Activated CD4-positive, alpha-beta T cell treated with anti-CD3 and anti-CD28 coated beads for 24 hours (primary cell): ENCODE measurements around the gene SPDEF.

Source experiments
- DNase-seq, 2 donors: peaks; one replicate each; pipeline ENCODE4 v3.0.0-alpha.2; 2020; ENCODE audit warnings: low read depth in 2 of 2

SPDEF gene

DNA sequence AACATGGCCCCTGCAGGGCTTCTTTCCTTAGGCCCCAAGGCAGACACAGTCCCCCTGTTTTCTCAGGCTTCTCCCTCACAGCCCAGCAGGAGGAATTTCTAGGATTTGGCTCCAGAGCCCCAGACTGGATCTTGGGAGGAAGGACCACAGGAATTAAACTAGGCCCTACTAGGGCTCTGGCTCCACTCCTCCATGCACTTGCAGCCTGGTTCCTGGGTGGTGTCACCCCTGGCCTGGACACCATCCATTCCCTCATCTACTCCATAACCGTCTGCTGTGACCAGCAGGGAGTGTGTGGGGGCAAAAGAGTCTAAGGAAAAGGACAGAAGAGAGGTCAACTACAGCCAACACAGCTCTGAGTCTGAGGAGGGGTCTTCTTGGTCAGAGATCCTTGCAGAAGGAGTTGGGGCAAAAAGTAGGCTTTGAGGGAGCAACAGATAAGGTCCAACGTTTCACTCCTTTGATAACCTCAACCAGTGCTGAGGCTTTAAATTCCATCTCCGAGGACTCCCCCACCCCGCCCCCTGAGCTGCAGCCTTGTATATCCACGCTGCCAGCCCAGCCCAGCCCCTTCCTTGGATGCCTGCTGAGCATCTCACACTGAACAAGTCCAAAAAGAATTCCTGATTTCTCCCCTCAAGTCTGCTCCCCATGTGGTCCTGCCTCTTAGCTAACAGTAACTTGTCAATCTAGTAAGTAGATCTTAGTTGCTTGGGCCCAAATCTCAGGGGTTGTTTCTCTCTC, 27.9 kb upstream of the SPDEF start:
- no peak for DNase-seq

DNA sequence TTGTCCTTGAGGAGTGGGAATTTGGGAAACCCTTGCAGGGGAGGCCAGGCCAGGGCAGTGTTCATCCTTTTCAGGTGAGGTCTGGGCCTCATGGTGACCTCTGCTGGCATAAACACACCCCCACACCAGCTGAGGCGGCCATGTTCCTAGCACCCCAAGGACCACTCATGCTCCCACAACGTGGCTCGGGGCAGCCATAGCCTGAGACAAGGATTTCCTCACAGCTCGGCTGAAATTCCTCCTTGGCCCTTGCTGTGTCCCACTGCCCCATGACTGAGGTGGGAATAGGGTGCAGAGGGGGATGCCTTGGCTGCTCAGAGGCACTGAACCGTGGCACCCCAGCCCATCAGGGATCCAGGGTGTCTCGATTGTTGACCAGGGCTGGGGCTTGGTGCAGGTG, 27.3 kb upstream of the SPDEF start:
- DNase-seq: no peak

DNA sequence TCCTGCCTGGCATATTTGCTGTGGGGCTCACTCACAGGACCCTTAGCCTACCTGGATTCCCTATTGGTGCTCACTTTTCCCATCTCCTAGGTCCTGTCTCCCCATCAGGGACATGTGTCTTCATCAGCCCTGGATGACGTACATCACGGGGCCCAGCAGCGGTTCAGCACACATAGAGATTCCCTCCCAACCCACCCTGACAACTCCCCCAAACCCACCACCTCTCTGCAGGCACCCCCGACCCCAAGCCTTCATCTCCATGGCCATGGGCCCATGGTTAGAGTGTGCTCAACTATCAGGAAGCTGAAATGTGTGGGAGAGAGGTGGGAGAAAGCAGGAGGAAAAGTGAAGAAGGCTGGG, 25.4 kb upstream of the SPDEF start:
- no peak for DNase-seq

DNA sequence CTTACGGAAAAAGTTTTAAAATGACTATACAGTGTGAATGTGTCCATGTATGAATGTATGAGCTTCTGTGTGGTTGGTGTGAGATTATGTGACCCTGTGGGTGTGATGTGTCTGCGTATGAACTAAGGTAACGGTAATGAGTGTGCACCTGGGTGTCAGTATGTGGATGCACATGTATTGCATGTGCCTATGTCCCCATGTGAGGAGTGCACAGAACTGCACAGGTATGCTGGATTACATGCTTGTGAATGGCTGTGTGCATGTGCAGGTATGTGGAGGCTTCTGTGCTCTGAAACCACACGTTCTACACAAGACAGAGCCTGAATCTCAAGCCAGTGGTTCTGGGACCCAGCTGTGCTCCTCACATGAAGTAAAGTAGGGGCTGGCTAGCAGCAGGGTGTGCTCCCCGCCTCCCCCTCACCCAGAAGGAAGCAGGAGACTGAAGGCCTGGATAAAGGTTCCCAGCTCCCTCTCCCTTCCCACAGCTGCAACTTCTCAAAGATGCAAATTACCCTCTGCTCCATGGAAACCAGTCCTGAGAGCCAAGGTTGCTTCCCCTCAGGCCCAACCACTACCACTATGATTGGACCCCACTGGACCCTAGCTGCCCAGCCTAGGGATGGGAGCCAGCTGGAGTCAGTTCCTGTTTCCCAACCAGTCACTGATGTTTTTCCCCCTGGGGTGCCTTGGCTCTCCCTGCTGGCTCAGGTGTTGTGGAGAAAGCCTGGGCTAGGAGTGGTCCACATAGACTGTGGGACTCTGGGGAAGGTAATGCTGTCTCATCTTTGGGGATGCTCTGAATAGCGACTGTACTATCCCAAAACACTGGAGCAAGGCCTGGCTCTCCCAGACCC, 24.8 kb upstream of the SPDEF start:
- no peak for DNase-seq

DNA sequence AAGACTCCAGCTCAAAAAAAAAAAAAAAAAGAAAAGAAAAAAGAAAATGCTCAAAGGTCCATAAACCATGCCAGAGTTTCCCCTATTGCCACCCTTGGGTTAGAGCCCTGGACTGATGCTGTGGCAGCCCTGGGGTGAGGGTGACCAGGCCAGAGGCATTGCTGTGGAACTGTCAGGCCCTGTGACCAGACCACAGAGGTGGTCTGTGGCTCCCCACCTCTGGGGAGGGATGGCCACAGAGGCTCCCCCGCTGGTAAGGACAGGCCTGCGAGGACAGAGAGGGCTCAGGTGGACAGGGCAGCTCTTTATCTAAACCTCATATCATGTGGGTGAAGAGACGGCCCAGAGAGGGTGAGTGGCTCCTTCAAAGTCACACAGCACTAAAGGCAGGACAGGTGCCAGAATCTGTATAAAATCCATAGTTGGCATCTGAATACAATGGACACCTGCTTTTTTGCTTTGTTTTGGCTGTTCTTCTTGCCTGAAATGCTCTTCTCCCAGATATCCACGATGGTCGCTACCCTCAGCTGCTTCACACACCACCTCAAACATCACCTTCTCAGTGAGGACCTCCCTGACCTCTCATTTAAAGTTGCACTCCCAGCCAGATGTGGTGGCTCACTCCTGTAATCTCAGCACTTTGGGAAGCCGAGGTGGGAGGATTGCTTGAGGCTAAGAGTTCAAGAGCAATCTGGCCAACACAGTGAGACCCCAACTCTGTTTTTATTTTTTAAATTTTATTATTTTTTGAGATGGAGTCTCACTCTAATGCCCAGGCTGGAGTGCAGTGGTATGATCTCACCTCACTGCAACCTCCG, 22.5 kb upstream of the SPDEF start:
- no peak for DNase-seq

DNA sequence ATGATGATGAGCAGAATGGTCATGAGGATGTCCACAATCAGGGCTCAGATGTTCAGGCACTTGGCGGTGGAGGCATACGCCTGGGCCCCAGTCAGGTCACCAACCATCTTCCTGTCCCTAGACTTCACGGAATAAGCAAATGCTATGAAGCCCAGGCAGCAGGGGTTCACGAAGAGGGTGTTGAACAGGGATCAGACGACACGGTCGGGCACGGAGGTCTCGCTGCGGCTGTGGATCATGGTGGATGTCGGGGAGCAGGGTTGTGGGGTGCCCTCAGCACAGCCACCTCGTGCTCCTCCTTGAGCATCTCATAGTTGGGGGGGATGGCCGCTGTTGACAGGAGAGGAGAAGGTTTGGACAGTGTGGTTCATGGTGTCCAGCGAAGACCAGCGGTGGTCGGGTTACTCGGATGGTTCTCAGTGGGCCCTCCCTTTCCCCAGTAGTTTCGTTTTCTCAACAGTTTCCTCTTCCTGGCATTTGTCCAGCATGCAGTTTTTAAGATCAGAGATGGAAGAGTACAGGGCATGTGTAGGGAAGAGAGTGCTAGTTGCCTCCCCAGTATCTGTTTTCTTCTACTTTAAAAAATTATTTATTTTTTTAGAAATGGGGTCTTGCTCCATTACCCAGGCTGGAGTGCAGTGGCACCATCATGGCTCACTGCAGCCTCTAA, 20.3 kb upstream of the SPDEF start:
- no peak for DNase-seq

DNA sequence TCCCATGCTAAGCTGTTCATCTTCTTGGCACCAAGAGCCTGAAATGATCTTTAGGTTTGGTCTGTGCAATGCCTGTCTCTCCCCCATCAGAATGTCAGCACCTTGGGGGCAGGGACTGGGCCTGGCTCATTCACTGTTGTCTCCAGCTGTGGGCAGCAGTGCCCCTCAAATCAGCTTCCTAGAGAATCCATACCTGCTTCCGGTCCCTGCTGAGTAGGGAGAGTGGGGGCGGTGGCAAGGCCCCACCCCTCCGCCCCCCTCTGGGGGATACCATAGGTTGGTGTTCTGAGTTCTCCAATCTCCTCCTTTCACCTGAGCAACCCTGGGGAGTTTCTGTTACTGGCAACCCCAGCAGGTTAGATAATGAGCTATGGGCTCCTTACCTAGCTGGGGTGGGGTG, 19.2 kb upstream of the SPDEF start:
- DNase-seq: no peak

DNA sequence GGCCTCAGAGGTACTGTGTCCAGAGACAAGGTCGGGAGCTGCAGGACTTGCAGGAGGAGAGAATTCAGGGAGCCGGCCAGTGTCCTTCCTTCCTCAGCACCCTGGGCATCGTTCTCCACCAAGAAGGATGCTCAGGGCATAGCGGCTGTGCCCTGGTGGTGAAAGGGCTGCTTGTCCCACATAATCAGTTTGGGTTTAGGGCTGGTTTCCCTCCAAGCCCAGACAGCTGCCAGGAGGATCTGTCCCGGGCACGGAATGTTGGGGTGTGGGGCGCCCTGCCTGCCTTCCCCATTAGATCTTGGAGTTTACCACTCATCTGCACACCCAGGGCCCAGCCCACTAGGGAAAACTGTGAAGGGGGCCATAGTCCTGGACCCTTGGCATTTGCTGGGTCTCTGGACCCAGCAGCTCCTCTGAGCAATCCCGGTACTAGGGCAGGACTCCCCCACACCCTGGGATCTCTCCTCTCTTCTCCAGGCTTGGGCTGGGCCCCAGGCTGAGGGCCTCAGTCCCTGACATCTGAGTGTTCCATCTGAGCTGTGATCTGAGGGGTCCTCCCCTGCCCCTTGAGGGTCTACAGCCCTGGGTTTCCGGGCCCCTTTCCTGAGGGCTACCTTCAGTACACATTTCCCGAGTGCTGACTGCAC, 18.6 kb upstream of the SPDEF start:
- no peak for DNase-seq

DNA sequence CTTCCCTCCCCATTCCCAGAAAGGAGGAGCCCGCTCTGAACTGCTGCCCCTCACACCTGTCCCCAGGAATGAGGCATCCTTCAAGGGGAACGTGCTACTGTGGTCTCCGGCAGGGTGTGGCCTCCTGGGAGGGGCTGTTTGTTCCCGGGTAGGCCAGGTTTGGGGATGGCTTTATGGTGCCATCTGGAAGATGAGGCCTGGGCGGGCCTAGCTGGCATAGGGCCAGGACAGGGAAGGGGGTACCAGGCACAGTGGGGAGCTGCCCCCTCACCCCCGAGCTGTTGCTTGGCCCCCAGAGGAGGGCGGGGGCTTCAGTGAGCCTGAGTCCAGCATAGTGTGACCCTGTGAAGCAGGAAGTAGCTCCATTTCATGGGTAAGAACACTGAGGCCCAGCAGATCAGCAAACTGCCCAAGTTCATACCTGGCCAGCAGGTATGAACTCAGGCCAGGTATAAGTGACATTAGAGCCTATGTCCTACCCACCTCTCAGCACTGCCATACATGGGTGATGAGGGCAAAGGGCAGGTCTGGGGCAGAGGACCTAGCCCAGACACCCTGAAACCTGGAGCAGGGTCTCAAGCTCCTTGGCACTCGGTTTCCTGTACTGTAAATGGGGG, 17.5 kb upstream of the SPDEF start:
- no peak for DNase-seq

DNA sequence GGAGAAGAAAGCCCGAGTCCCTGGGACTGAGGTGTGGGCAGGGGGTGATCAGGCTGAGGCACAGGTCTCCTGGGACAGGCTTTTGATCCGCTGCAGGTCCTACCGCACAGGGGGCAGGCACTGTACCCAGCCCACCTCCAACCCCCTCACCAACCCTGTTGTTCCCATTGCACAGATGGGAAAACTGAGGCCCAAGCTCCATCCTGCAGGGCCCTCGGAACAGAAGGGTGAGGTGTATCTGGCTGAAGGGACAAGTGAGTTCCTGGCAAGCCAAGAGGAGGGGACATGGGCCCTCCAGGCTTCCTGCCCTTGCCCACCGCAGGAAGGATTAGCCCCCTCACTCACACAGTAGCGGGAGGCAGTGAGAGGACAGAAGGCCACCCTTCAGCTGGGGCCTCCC, 16.5 kb upstream of the SPDEF start:
- no peak for DNase-seq

DNA sequence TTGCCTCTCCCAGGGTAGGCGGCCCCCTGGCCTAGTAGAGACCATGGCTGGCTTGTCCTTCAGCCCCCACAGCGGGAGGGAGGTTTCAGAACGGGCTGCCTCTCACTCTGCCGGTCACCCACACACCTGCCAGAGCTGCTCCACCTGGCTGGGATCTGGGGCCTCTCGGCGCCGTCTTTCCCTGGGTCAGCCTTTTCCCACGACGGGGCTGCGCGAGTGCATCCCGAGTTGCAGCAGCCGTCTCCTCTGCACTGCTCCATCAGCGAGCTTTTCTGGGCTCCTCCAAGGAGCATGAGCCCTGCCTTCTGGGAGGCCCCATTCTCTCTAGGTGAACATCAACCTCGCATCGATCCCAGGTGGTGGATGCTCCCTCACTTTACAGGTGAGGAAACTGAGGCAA, 15.9 kb upstream of the SPDEF start:
- DNase-seq: no peak

DNA sequence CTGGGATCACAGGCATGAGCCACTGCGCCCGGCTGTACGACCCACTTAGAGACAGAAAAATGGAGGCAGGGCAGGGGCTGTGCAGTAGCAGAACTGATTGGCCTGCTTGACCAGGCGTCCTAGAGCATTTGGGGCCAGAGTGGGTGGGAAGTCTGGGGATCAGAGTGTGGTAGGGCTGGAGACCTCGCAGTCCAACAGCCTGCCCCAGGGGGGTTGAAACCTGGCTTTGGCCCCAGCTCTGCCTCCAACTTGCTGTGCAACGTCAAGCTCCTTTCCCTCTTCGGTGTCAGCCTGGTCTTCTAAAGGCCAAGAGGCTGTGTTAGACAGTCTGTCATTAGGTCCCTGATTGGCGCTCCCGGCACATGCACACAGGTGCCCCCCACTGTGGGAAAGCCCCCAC, 15.3 kb upstream of the SPDEF start:
- DNase-seq: no peak

DNA sequence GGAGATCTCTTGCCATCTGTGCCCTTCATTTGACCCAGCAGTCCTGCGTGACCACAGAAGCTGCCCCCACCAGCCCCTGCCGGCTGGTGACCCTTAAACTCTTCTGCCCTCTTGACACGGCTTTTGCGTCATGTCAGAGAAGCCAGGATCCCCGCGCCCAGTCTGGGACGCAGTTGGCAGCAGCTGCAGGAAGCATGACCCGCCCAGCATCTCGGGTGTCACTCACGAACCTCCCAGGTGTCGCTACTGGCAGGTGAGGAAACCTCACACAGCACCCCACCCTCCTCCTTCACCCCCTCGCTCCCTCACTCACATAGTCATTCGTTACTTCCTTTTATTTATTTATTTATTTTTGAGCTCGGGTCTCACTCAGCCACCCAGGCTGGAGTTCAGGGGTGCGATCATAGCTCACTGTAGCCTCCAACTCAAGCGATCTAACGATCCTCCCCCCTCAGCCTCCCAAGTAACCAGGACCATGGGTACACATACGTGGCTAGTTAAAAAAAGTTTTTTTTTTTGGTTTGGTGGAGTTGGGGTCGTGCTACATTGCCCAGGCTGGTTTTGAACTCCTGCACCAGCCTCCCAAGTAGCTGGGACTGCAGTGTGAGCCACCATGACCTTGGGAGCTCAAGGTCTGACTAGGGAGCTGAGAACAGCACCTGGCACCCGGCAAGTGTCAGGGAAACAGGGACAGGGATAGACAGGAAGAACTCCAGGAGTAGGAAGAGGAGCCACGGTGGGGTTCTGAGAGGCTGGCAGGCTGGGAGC, 14.1 kb upstream of the SPDEF start:
- DNase-seq: no peak

DNA sequence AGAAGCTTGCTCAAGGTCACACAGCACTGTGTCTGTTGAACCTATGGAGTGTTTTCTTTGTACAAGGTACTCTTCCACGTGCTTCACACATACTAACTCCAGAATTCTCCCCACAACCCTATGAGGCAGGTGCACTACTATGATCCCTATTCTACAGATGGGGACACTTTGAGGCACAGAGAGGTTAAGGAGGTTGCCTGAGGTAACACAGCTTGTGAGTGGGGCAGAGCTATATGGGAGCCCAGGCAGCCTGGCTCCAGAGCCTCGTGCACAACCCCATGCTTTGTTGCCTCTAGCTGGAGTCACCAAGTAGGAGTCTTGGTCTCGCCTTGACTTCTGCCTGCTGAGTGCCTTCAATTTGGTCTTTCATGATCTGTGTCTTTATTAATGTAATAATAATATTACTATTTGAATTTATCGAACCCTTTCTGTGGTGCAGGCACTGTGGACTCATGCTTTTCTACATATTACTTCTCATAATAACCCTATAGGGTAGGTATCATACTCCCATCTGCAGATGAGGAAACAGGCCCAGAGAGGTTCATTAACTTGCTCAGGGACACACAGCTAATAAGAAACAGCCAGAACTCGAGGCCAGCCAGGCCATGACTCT, 13.3 kb upstream of the SPDEF start:
- DNase-seq: no peak

DNA sequence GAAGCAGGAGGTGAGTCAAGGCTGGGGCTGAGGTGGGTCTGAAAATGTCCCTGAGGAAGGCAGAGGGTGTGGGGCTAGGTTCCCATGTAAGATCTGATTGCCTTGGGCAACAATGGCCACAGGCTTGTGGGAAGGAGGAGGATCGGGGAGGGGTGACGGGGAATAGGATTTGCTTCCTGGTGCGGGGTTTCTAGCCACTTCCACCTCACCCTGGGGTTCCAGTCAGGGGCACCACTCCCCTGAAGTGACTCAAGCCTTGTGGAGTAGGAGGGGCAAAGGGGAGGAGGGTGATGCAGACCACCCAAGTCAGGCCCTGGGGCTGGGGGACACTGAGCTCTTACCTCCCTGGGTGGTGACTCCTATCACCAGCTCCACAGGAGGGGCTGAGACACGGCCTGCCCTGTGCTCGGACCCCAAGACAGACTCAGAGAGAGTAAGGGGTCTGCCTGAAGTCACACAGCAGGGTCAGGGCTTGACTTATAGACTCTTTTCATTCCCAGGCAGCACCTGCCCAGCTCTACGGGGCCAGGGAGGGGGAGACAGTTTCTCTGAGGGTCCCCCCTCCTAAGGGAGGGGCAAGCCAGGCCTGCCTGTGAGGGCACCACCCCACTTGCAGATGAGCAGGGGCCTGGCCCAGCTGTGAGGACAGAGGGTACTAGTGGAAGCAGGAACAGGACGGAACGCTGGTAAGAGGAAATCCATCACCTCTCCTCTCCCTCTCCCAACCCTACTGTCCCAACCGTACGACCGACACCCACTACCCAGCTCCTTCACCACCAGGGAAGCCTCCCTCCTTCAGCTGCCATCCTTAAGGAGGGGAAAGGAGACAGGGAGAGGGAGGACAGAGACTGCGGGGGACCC, 12.4 kb upstream of the SPDEF start:
- no peak for DNase-seq

DNA sequence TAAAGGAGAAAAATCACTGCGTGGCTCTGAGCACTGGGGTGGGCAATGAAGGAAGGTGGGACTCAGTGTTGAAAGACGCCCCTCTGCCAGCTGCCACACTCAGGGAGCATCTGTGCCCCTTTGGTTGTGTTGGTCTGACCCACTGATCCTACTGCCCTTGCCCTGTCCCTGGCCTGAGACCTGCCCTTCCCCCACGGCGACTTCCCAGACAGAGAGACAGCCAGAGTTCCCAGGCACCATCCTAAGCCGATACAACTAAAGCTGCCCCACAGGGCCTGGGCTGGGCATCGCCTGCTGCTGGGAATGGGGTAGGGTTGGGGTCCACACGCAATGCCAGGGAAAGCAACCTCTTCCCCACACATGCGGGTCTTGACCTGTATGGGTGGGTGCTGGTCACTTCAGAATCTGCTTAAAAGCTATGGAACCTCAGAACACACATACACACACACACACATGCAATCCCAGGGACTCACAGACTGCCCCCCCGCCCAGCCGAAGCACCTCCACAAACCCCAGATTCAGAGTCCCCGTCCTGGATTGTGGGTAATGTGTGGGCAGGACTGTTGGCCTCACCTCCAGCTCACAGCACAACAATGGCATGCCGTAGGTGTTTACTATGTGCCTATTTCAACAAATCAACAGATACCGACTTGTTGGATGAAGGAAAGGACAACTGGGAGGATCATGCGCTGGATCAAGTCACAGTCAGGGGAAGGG, 10.9 kb upstream of the SPDEF start:
- DNase-seq: no peak

DNA sequence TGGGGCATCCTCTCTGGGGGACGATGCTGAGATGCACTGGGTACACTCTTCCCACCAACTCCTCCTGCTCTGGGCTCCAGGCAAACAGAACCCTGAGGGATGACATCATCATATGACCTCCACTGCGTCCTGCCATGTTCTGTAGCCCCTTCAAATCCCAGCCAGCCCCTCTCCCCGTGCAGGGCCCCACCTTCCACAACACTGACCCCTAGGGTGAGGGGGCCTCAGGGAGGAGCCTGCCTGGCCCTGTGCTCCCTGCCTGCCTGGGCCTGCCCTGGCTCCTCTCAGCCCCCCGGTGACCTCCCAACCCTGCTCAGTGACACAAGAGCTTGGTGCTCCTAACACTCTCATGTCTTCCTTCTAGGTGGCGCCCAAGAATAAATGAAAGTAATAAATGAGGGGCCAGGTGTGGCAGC, 9.6 kb upstream of the SPDEF start:
- no peak for DNase-seq

DNA sequence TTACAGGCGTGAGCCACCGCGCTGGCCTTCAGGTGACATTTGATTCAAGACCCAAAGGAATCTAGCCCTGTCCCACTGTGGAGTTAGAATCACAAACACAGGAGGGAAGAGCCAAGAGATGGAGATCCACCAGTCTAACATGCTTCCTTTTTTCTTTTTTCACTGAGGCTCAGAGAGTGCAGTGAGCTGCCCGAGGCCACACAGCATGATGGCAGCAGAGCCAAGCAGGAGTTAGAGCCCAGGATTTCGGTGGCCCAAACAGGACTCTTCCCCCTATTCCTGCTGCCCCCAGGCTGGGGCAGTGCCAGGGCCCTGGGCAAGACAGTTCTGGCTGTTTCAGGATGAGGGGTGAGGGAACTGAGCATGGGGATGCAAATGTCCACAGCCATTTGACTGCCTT, 8.1 kb upstream of the SPDEF start:
- no peak for DNase-seq
